NCI-H82 (cell line): ENCODE data around the gene ZBTB16.

Experiments used
- DNase-seq: peaks from one replicate; lab custom pipeline; 2025; lab: John Stamatoyannopoulos, UW

The ZBTB16 gene

GRCh38 chr11:114064216-114064615 lies 4.7 kb downstream of the ZBTB16 start:
- DNase-seq, result no peak

- DNase-seq, result no peak
Measured at GRCh38 chr11:114065094-114065493, 5.6 kb downstream of the ZBTB16 start.

- DNase-seq, result no peak
Measured at GRCh38 chr11:114066046-114066648, 6.6 kb downstream of the ZBTB16 start.

GRCh38 chr11:114068327-114068726 lies 8.8 kb downstream of the ZBTB16 start:
- DNase-seq, result no peak

- no peak for DNase-seq
Measured at GRCh38 chr11:114070464-114071139, 11.1 kb downstream of the ZBTB16 start.

- DNase-seq, result no peak
Measured at GRCh38 chr11:114073007-114073827, 13.7 kb downstream of the ZBTB16 start.

GRCh38 chr11:114073828-114074381 lies 14.4 kb downstream of the ZBTB16 start:
- peak; percentile 84 for DNase-seq

DNA sequence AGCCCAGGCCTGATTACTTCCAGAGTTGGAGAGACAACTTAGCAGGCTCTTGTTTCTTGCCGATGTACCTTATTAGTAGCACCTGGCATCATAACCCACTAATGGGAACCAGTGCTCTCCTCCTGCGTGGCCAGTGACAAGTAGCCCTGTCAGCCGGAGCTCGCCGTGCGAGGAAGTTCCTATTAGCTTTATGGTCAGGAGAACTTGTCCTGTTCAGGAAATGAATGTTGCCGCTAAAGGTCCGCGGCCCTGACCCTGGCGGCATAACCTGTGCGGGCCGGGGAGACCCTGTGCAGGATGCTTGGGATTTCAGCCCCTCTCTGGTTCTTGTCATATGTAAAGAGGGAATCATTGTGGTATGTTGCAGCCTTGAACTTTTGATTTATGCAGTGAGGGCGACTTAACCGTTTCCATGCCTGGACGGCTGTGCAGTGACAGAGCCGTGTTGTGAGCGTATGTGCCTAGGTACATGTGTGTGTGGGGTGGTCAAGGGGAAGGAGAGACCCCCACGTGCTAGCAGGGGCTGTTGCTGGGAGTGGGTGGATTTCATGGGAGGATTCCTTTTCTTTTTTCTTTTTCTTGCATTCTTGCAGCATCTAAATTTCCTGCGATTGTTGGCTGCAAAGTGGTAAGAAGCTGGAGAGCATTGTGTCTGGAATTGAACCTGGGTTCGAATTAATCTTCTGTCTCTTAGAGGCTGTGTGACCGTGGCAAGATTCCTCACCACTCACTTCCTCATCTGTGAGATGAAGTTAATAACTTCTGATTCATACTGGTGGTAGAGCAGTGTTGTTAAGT lies 15.2 kb downstream of the ZBTB16 start:
- DNase-seq, result no peak

GRCh38 chr11:114075344-114075610 lies 15.8 kb downstream of the ZBTB16 start:
- DNase-seq, result no peak

- peak; percentile 28 for DNase-seq
Measured at GRCh38 chr11:114075891-114076441, 16.5 kb downstream of the ZBTB16 start.

- DNase-seq, result no peak
Measured at GRCh38 chr11:114076921-114077331, 17.4 kb downstream of the ZBTB16 start.

GRCh38 chr11:114077482-114078305 lies 18.2 kb downstream of the ZBTB16 start:
- DNase-seq, result no peak

- no peak for DNase-seq
Measured at GRCh38 chr11:114078423-114078822, 18.9 kb downstream of the ZBTB16 start.

GRCh38 chr11:114079511-114080065 lies 20.1 kb downstream of the ZBTB16 start:
- DNase-seq, result no peak

- no peak for DNase-seq
Measured at GRCh38 chr11:114080219-114080618, 20.7 kb downstream of the ZBTB16 start.

- no peak for DNase-seq
Measured at GRCh38 chr11:114080769-114081168, 21.3 kb downstream of the ZBTB16 start.

DNA sequence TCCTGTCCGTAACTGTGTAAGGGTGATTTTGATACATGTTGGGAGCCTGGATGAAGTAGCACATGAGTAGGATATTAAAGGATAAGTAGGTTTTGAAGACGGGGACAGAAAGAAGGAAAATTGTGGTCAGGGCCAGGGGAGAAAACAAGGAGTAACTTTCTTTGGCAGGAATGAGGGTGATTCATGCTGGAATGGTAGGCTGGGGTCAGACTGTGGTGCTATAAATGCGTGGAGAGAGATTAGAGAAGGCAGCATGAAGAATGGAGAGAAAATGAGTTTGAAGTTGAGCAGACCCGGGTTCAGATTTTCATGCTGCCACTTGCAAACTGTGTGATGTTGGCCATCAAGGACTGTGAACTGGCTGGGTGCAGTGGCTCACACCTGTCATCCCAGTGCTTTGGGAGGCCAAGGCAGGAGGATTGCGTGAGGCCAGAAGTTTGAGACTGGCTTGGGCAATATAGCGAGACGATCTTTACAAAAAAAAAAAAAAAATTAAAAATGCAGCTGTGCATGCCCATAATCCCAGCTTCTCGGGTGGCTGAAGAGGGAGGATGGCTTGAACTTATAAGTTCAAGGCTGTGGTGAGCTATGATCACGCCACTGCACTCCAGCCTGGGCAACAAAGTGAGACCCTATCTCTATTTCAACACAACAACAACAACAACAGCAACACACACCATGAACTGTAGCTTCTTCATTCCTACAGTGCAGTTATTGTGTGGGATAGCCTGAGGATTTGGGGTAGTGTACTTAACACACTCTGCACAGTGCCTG lies 22.3 kb downstream of the ZBTB16 start:
- DNase-seq, result no peak

GRCh38 chr11:114082415-114082748 lies 22.9 kb downstream of the ZBTB16 start:
- DNase-seq, result no peak

- DNase-seq, result no peak
Measured at GRCh38 chr11:114082767-114083181, 23.3 kb downstream of the ZBTB16 start.
